AG10803 (cell line): ENCODE data around the gene TP53BP2.
"Not testable (repeated sequence)": the region's sequence is repeated elsewhere in the genome, so short reads cannot be mapped to it uniquely, and the experiment has no call there.

Experiments
- DNase-seq: peaks from one replicate; pipeline ENCODE4 v3.0.0; 2010; ENCODE audit warnings: low read depth
- H3K4me3 ChIP-seq: 2 replicates; pipeline ENCODE4 v1.5.1; 2011; ENCODE audit warnings: mild to moderate bottlenecking, low read length, control low read depth
- TF ChIP-seq, protein P1 (sequence below): conservative IDR thresholded peaks from 2 replicates; pipeline ENCODE4 v1.5.1; 2011; ENCODE audit warnings: mild to moderate bottlenecking, low read length, control low read depth, inconsistent platforms

The TP53BP2 gene

DNA sequence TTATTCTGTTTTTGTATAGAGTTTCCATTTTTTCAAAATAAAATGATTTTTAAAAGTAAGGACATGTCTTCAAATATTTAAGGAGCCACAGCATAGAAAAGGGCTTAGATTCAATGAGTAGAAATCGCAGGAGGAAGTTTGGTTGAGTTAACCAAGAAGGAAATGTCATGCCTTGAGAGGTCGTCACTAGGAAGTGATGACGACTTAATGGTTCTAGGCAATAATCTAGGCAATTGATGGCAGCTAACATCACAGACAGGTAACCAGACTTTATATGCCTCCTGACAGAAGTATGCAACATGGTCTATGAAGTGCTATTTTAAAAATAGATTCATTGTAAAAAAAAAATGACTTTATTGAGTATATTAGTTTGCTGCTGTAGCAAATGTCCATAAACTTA, 32.1 kb upstream of the TP53BP2 start:
- H3K4me3 ChIP-seq: no peak overlapping the region
- TF ChIP-seq, protein P1, sequence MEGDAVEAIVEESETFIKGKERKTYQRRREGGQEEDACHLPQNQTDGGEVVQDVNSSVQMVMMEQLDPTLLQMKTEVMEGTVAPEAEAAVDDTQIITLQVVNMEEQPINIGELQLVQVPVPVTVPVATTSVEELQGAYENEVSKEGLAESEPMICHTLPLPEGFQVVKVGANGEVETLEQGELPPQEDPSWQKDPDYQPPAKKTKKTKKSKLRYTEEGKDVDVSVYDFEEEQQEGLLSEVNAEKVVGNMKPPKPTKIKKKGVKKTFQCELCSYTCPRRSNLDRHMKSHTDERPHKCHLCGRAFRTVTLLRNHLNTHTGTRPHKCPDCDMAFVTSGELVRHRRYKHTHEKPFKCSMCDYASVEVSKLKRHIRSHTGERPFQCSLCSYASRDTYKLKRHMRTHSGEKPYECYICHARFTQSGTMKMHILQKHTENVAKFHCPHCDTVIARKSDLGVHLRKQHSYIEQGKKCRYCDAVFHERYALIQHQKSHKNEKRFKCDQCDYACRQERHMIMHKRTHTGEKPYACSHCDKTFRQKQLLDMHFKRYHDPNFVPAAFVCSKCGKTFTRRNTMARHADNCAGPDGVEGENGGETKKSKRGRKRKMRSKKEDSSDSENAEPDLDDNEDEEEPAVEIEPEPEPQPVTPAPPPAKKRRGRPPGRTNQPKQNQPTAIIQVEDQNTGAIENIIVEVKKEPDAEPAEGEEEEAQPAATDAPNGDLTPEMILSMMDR: no peak
- no peak for DNase-seq

- no peak for DNase-seq
- TF ChIP-seq, protein P1: no peak
- no peak overlapping the region for H3K4me3 ChIP-seq
Observed at GRCh38 chr1:223876590-223876989, 30.8 kb upstream of the TP53BP2 start.

GRCh38 chr1:223873044-223873443, 27.3 kb upstream of the TP53BP2 start:
- no peak overlapping the region for H3K4me3 ChIP-seq
- no peak for DNase-seq
- TF ChIP-seq, protein P1: no peak

GRCh38 chr1:223872308-223872901, 26.7 kb upstream of the TP53BP2 start:
- DNase-seq: peak; percentile 44
- TF ChIP-seq, protein P1: no peak
- no peak overlapping the region for H3K4me3 ChIP-seq

DNA sequence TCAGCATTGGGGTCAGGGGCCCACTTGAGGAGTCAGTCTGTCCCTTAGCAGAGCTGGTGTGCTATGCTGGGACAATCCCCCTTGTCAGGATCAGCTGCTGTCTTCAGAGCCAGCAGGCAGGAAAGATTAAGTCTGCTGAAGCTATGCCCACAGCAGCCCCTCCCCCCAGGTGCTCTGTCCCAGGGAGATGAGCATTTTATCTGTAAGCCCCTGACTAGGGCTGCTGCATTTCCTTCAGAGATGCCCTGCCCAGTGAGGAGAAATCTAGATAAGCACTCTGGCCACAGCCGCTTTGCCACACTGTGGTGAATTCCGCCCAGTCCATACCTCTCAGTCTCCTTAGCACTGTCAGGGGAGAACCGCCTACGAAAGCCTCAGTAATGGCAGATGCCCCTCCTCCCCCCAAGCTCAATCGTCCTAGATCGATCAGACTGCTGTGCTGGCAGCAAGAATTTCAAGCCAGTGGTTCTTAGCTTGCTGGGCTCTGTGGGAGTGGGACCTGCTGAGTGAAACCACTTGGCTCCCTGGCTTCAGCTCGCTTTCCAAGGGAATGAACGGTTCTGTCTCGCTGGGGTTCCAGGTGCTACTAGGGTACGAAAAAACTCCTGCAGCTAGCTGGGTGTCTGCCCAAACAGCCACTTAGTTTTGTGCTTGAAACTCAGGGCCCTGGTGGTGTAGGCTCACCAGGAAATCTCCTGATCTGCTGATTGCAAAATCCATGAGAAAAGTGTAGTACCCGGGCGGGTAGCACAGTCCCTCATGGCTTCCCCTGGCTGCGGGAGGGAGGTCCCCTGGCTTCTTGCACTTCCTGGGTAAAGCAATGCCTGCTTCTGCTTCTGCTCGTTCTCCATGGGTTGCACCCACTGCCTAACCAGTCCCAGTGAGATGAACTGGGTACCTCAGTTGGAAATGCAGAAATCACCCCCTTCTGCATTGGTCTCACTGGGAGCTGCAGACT, 25.1 kb upstream of the TP53BP2 start:
- TF ChIP-seq, protein P1: no peak
- no peak for DNase-seq
- H3K4me3 ChIP-seq: no peak overlapping the region

GRCh38 chr1:223864599-223865368, 19.0 kb upstream of the TP53BP2 start:
- DNase-seq, H3K4me3 ChIP-seq: not testable (repeated sequence)

GRCh38 chr1:223864084-223864483, 18.3 kb upstream of the TP53BP2 start:
- TF ChIP-seq, protein P1: no peak
- H3K4me3 ChIP-seq: no peak overlapping the region
- DNase-seq: no peak
